Mammary epithelial cell (primary cell): Measurements from ENCODE around the gene RDH11.

Experiments used
- EZH2 ChIP-seq: IDR thresholded peaks from 2 replicates; pipeline ENCODE4 v1.6.1; 2012; ENCODE audit warnings: low read length, inconsistent platforms, borderline replicate concordance
- TF ChIP-seq, protein P1 (sequence below), 2 donors: IDR thresholded peaks in 1 of 2; conservative IDR thresholded peaks in 1 of 2; 2 replicates each; pipeline ENCODE4 v1.5.1; 2011 to 2012; ENCODE audit warnings: inconsistent platforms in 2 of 2, low read length in 2 of 2, mild to moderate bottlenecking in 2 of 2, control low read depth in 1 of 2, low read depth in 1 of 2; ENCODE audit not compliant: insufficient read depth in 1 of 2; ENCODE audit errors: extremely low read depth in 1 of 2

- TF ChIP-seq, protein P1, sequence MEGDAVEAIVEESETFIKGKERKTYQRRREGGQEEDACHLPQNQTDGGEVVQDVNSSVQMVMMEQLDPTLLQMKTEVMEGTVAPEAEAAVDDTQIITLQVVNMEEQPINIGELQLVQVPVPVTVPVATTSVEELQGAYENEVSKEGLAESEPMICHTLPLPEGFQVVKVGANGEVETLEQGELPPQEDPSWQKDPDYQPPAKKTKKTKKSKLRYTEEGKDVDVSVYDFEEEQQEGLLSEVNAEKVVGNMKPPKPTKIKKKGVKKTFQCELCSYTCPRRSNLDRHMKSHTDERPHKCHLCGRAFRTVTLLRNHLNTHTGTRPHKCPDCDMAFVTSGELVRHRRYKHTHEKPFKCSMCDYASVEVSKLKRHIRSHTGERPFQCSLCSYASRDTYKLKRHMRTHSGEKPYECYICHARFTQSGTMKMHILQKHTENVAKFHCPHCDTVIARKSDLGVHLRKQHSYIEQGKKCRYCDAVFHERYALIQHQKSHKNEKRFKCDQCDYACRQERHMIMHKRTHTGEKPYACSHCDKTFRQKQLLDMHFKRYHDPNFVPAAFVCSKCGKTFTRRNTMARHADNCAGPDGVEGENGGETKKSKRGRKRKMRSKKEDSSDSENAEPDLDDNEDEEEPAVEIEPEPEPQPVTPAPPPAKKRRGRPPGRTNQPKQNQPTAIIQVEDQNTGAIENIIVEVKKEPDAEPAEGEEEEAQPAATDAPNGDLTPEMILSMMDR (conservative IDR thresholded peaks at IDR 0.05 in 1 of 2, IDR thresholded peaks at IDR 0.05 in 1 of 2; ENCODE audit: extremely low read depth in 1 of 2, insufficient read depth in 1 of 2, low read depth in 1 of 2, low read length in 2 of 2) = no peak
- TF ChIP-seq EZH2 = no peak
Observed at GRCh38 chr14:67703997-67704396, 8.4 kb upstream of the RDH11 start.
